ENCODE measurements around the gene XKR3. TPM values are rescaled to one million over a fixed set of nuclear protein-coding genes. Genes with fewer than 3 reads are reported as not detected.

Gene XKR3
- total RNA-seq, 1 experiment from 2014 or later = not detected

- Histone ChIP-seq H3K4me3 (no peak overlapping the region), H3K36me3 (ENCODE audit: low read depth) (no peaks in the 10 kb centered on the region), H3K4me2 (no peak overlapping the region), H3K9me2 (ENCODE audit: insufficient read depth) (no peaks in the 10 kb centered on the region), H3K4me1 (replicated peaks; ENCODE audit: insufficient read depth) (no peaks in the 10 kb centered on the region), H4K20me1 (ENCODE audit: insufficient read depth) (no peaks in the 10 kb centered on the region), H3K27ac (no peak overlapping the region), H3F3A (ENCODE audit: insufficient read depth, low read depth) (no peaks in the 10 kb centered on the region), H3K27me3 (ENCODE audit: insufficient read depth, low read depth) (no peaks in the 10 kb centered on the region), H2AFZ (no peak overlapping the region), H3K79me2 (ENCODE audit: low read depth) (no peaks in the 10 kb centered on the region), H3K9me3 (ENCODE audit: insufficient read depth, low read depth) (no peaks in the 10 kb centered on the region)
- TF ChIP-seq EZH2 (IDR thresholded peaks at IDR 0.05; ENCODE audit: low read depth) = no peak
- no peak for TF ChIP-seq CTCF (conservative IDR thresholded peaks at IDR 0.05)
- BruUV-seq (replicated peaks) = no TSS peak
- CTCF ChIA-PET = no interaction called here
- DNase-seq = no peak
- intact Hi-C loops (cut with micrococcal nuclease; ENCODE audit: unreplicated experiment) = no loop called here
- POLR2A ChIA-PET (ENCODE audit: unreplicated experiment) = no interaction called here
These were observed 20.3 kb upstream of the XKR3 start for GRCh38 chr22:16845465-16845864.

DNA sequence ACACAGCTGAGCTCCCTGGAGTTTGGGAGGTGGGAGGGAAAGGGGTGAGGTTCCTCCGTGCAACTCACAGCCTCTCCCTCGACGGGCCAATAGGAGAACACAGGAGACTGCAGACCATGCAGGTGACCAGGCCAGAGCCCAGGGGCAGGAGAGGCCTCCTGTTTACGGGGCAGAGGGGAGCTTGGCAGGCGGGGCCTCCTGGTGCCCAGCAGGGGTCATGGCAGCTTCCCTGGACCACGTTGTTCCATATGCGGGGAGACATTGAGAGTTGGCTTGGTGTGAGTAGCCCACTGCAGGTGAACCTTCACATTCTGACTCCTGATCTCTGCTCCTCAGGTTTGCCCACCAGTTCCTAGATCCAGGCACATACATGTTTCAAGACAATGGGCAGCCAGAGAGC, 19.3 kb upstream of the XKR3 start:
- H3K9me3 ChIP-seq (ENCODE audit: insufficient read depth, low read depth) = no peaks in the 10 kb centered on the region
- H3K4me2 ChIP-seq = no peak overlapping the region
- ChIA-PET POLR2A (ENCODE audit: unreplicated experiment) (no interaction called here), CTCF (no interaction called here)
- no peaks in the 10 kb centered on the region for H3K27me3 ChIP-seq (ENCODE audit: insufficient read depth, low read depth)
- no peak overlapping the region for H2AFZ ChIP-seq
- H3K9me2 ChIP-seq (ENCODE audit: insufficient read depth) = no peaks in the 10 kb centered on the region
- DNase-seq = no peak
- BruUV-seq (replicated peaks) = no TSS peak
- no peaks in the 10 kb centered on the region for H3K36me3 ChIP-seq (ENCODE audit: low read depth)
- TF ChIP-seq CTCF (conservative IDR thresholded peaks at IDR 0.05) (no peak), EZH2 (IDR thresholded peaks at IDR 0.05; ENCODE audit: low read depth) (no peak)
- no peaks in the 10 kb centered on the region for H4K20me1 ChIP-seq (ENCODE audit: insufficient read depth)
- no peak overlapping the region for H3K27ac ChIP-seq
- no peak overlapping the region for H3K4me3 ChIP-seq
- H3K4me1 ChIP-seq (replicated peaks; ENCODE audit: insufficient read depth) = no peaks in the 10 kb centered on the region
- intact Hi-C loops (cut with micrococcal nuclease; ENCODE audit: unreplicated experiment) = no loop called here
- no peaks in the 10 kb centered on the region for H3K79me2 ChIP-seq (ENCODE audit: low read depth)
- H3F3A ChIP-seq (ENCODE audit: insufficient read depth, low read depth) = no peaks in the 10 kb centered on the region

DNA sequence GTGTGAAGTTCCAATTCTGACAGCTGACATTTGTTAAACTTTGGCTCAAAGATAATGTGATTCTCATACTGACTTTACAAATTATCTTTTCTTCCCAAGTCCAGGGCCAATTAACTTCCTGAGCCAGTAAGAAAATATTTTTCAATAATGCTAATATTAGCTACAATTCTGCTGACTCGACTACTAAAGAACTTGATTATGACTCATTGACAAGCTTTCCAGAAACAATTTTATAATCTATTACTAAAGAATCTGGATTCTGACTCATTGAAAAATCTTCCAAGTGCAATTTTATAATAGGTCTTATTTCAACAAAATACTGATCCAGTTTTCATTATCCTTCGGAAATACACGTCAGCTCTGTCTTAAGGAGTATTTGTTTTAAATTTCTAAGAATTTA, 12.9 kb upstream of the XKR3 start:
- Histone ChIP-seq H3K27ac (no peak overlapping the region), H3K79me2 (ENCODE audit: low read depth) (no peaks in the 10 kb centered on the region), H3K36me3 (ENCODE audit: low read depth) (no peaks in the 10 kb centered on the region), H3K9me2 (ENCODE audit: insufficient read depth) (no peaks in the 10 kb centered on the region), H3F3A (ENCODE audit: insufficient read depth, low read depth) (no peaks in the 10 kb centered on the region), H3K4me2 (no peak overlapping the region), H3K9me3 (ENCODE audit: insufficient read depth, low read depth) (no peaks in the 10 kb centered on the region), H3K4me1 (replicated peaks; ENCODE audit: insufficient read depth) (no peaks in the 10 kb centered on the region), H3K4me3 (no peak overlapping the region), H2AFZ (no peak overlapping the region), H4K20me1 (ENCODE audit: insufficient read depth) (no peaks in the 10 kb centered on the region), H3K27me3 (ENCODE audit: insufficient read depth, low read depth) (no peaks in the 10 kb centered on the region)
- intact Hi-C loops (cut with micrococcal nuclease; ENCODE audit: unreplicated experiment) = no loop called here
- POLR2A ChIA-PET (ENCODE audit: unreplicated experiment) = no interaction called here
- CTCF ChIA-PET = no interaction called here
- no peak for DNase-seq
- no TSS peak for BruUV-seq (replicated peaks)
- no peak for TF ChIP-seq CTCF (conservative IDR thresholded peaks at IDR 0.05)
- TF ChIP-seq EZH2 (IDR thresholded peaks at IDR 0.05; ENCODE audit: low read depth) = no peak

Measured in PC-9 (cell line).